DND-41 (cell line): Measurements from ENCODE around the gene PPP3CA.

Experiments used
- CTCF ChIP-seq: IDR thresholded peaks from 2 replicates; pipeline ENCODE4 v1.5.1; 2012; ENCODE audit warnings: borderline replicate concordance, low read length, moderate library complexity, mild to moderate bottlenecking; ENCODE audit not compliant: poor library complexity, severe bottlenecking; ENCODE audit errors: extremely low read depth
- EZH2 ChIP-seq: IDR thresholded peaks from 3 replicates; pipeline ENCODE4 v1.6.1; 2012; ENCODE audit warnings: borderline replicate concordance, low read depth, mild to moderate bottlenecking, moderate library complexity, low read length, inconsistent platforms; ENCODE audit not compliant: severe bottlenecking

- no peak for TF ChIP-seq CTCF
- TF ChIP-seq EZH2, result no peak
Measured at GRCh38 chr4:101075536-101075935, 271.8 kb downstream of the PPP3CA start.
